Measurements from ENCODE around the gene COX19.

GRCh38 chr7:973312-973711 lies 2.0 kb downstream of the COX19 start:
- TF ChIP-seq CTCF (conservative IDR thresholded peaks at IDR 0.05) (no peak), ZFX (IDR thresholded peaks at IDR 0.05) (no peak)

All from C4-2B (cell line).